ENCODE data around the gene IGSF9. TPM values are rescaled to one million over a fixed set of nuclear protein-coding genes. Genes with fewer than 3 reads are reported as not detected.

The IGSF9 gene
- total RNA-seq (2022; extraction: Qiagen RNA extraction; ENCODE audit: low read depth) = 0.20 to 0.32 TPM (median 0.29 TPM) in 5 replicates

DNA sequence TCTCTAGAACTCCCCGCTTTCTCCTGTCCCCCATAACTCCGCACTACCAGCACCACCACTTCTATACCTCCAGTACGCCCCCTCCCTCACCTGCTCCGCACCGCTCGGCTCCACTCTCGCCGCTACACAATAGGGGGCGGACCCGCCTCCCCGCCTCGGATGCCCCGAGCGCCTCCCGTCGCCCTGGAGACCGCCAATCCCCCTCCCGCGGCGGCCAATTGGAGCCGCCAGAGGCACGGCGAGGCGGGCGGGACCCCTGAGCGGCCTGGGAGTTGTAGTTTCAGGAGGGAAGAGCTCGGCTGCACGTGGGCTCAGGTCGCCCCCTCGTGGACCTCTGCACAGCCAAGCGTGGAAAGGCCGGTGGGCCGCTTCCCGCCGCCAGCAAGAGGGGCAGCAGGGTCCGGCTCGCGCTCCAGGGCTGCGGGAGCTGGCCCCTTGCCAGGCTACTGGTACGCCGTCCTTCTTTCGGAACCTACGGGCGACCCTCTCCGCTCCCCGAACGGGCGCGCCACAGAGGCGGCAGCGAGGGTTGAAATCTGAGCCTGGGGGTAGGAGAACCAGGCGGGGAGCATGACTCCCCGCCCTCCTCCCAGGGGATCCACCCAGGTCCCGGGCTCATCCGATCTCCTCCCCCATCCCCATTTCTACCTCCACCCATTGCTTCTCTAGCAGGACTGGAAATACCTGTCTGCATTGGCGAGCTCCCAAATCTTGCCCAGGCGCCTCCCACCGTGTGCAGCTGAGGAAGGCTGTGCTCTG is at the start of gene IGSF9:
TSS of gene IGSF9 (minus strand) at position 131 of the 759 bp plus-strand sequence. CDS start 2,159 bp downstream, outside the sequence.

GRCh38 chr1:159953536-159954515 is 8.4 kb upstream of the IGSF9 start, which contains the start of gene SLAMF9:
Gene SLAMF9, minus strand, starts transcription at chr1:159954237. Its CDS starts 100 bp downstream, at chr1:159954137.

GRCh38 chr1:159924791-159925718 is 20.4 kb downstream of the IGSF9 start, which contains the start of gene TAGLN2:
Gene TAGLN2, minus strand, starts transcription at chr1:159925507. Its CDS starts 4,998 bp downstream, at chr1:159920509.

DNA sequence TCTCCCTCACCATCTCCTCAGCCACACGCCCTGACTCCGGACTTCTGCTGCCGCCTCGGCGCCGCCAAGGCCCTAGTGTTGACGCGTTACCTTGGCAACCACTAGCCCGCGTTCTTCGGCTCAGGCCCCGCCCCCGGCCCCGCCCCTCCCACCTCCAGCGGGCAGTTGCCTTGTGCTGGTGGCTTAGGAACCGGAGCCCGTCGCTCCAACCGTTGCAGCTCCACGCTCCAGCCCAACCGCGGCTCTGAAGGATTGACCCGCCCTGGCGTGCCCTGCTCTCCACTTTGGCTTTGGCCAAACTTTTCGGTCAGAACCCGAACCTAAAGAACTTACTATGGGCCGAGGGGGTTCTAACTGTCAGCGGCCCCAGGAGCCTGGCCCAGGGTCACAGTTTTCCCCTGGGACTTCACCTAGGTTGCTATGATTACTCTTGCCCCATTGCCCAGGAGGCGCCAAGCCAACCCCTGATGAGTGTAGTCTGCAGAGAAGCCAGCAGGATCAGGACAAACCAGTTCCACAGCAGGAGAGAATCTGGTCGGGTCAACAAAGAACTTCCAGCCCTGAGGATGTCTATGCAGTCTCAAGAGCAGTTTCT is 45.2 kb downstream of the IGSF9 start, which contains the start of gene CFAP45:
TSS of gene CFAP45 (minus strand) at position 80 of the 595 bp plus-strand sequence. CDS start at position 13, 67 bp downstream.

Other genes with a start within 250 kb of the IGSF9 start
- gene CRP, start 231.0 kb downstream of the IGSF9 start, total RNA-seq (2022; extraction: Qiagen RNA extraction; ENCODE audit: low read depth) = not detected in 5 replicates
- gene DUSP23, start 164.7 kb downstream of the IGSF9 start, total RNA-seq (2022; extraction: Qiagen RNA extraction; ENCODE audit: low read depth) = 59.6 to 73.8 TPM (median 66.6 TPM) in 5 replicates
- not detected in 5 replicates for gene FCRL6, start 143.3 kb downstream of the IGSF9 start, total RNA-seq (2022; extraction: Qiagen RNA extraction; ENCODE audit: low read depth)
- gene SLAMF8, start 118.7 kb downstream of the IGSF9 start, total RNA-seq (2022; extraction: Qiagen RNA extraction; ENCODE audit: low read depth) = not detected in 5 replicates
- gene VSIG8, start 83.0 kb downstream of the IGSF9 start, total RNA-seq (2022; extraction: Qiagen RNA extraction; ENCODE audit: low read depth) = 0.06 to 0.07 TPM in 2 of 5 replicates, not detected in the others
- 0.50 to 1.5 TPM (median 0.70 TPM) in 5 replicates for gene CFAP45, start 45.4 kb downstream of the IGSF9 start, total RNA-seq (2022; extraction: Qiagen RNA extraction; ENCODE audit: low read depth)
- 1,033 to 1,078 TPM (median 1,056 TPM) in 5 replicates for gene TAGLN2, start 20.1 kb downstream of the IGSF9 start, total RNA-seq (2022; extraction: Qiagen RNA extraction; ENCODE audit: low read depth)
- 0.17 to 0.41 TPM (median 0.31 TPM) in 5 replicates for gene SLAMF9, start 8.6 kb upstream of the IGSF9 start, total RNA-seq (2022; extraction: Qiagen RNA extraction; ENCODE audit: low read depth)
- 4.3 to 5.2 TPM (median 4.9 TPM) in 5 replicates for gene PIGM, start 86.4 kb upstream of the IGSF9 start, total RNA-seq (2022; extraction: Qiagen RNA extraction; ENCODE audit: low read depth)
- 0.02 TPM in 1 of 5 replicates, not detected in the others for gene KCNJ10, start 124.5 kb upstream of the IGSF9 start, total RNA-seq (2022; extraction: Qiagen RNA extraction; ENCODE audit: low read depth)
- gene KCNJ9, start 135.9 kb upstream of the IGSF9 start, total RNA-seq (2022; extraction: Qiagen RNA extraction; ENCODE audit: low read depth) = not detected in 5 replicates
- 6.4 to 9.9 TPM (median 8.2 TPM) in 5 replicates for gene IGSF8, start 153.0 kb upstream of the IGSF9 start, total RNA-seq (2022; extraction: Qiagen RNA extraction; ENCODE audit: low read depth)
- 0.02 to 0.06 TPM (median 0.03 TPM) in 3 of 5 replicates, not detected in the others for gene ATP1A2, start 170.1 kb upstream of the IGSF9 start, total RNA-seq (2022; extraction: Qiagen RNA extraction; ENCODE audit: low read depth)
- gene ATP1A4, start 206.0 kb upstream of the IGSF9 start, total RNA-seq (2022; extraction: Qiagen RNA extraction; ENCODE audit: low read depth) = not detected in 5 replicates
- not detected in 5 replicates for gene CASQ1, start 245.0 kb upstream of the IGSF9 start, total RNA-seq (2022; extraction: Qiagen RNA extraction; ENCODE audit: low read depth)

Measured in A549 treated with DMSO at 1 μM for 4 hours (cell line).